Measurements from ENCODE around the gene SMARCA5. TPM values are rescaled to one million over a fixed set of nuclear protein-coding genes. Genes with fewer than 3 reads are reported as not detected.

The SMARCA5 gene
- total RNA-seq, 5 donors from 2014 or later (not counting 1 experiment from before 2014, with no cell fraction given): 43.4 to 56.4 (median 47.1) TPM

GRCh38 chr4:143488687-143489086 lies 24.8 kb upstream of the SMARCA5 start:
- Histone ChIP-seq H3K36me3 (ENCODE audit: control insufficient read depth in 2 of 2, extremely low read depth in 1 of 2, insufficient read depth in 1 of 2, low read length in 1 of 2) (no peaks in the 10 kb centered on the region), H3K4me1 (ENCODE audit: control insufficient read depth in 1 of 2, extremely low read depth in 1 of 2, insufficient read depth in 2 of 2, low read length in 2 of 2) (no peaks in the 10 kb centered on the region), H3K27ac (ENCODE audit: low read length) (no peak overlapping the region), H3K4me3 (ENCODE audit: control insufficient read depth in 1 of 2, extremely low read depth in 1 of 2, low read length in 1 of 2) (no peak overlapping the region), H3K9me3 (no peaks in the 10 kb centered on the region), H3K27me3 (replicated peaks in 1 of 2; ENCODE audit: control insufficient read depth in 2 of 2, extremely low read depth in 1 of 2, insufficient read depth in 2 of 2, low read length in 1 of 2) (peaks cover 0 to 23% of the 10 kb centered on the region in 2 experiments)
- no peaks in the 10 kb centered on the region for H3K4me1 Mint-ChIP-seq
- H3K4me3 Mint-ChIP-seq: no peak overlapping the region
- H3K27me3 Mint-ChIP-seq: peaks cover 6 to 16% of the 10 kb centered on the region in 2 donors
- ATAC-seq (replicated peaks in 1 of 4) (no peak), DNase-seq (no peak)
- ChIA-PET CTCF (no interaction called here), POLR2A (no interaction called here)
- H3K27ac Mint-ChIP-seq: no peak overlapping the region
- H3K36me3 Mint-ChIP-seq: no peaks in the 10 kb centered on the region
- no peaks in the 10 kb centered on the region for H3K9me3 Mint-ChIP-seq
- WGBS (ENCODE audit: insufficient coverage): 77% methylated on average over 3 of the region's 3 CpGs

- no peaks in the 10 kb centered on the region for H3K36me3 ChIP-seq (ENCODE audit: control insufficient read depth in 2 of 2, extremely low read depth in 1 of 2, insufficient read depth in 1 of 2, low read length in 1 of 2)
- DNase-seq (no peak), ATAC-seq (replicated peaks in 1 of 4) (no peak)
- H3K9me3 ChIP-seq: no peaks in the 10 kb centered on the region
- H3K36me3 Mint-ChIP-seq: no peaks in the 10 kb centered on the region
- no peak overlapping the region for H3K4me3 ChIP-seq (ENCODE audit: control insufficient read depth in 1 of 2, extremely low read depth in 1 of 2, low read length in 1 of 2)
- CTCF ChIA-PET: interaction anchor here in 1 of 2 donors (1.3 kb wide), 1 partner anchor 9 kb away, joined by 3 read pairs; no protein-coding TSS in a partner anchor
- H3K4me3 Mint-ChIP-seq: no peak overlapping the region
- 96% methylated on average over 2 of the region's 2 CpGs for WGBS (ENCODE audit: insufficient coverage)
- H3K27me3 Mint-ChIP-seq: peaks cover 6 to 16% of the 10 kb centered on the region in 2 donors
- H3K4me1 ChIP-seq (ENCODE audit: control insufficient read depth in 1 of 2, extremely low read depth in 1 of 2, insufficient read depth in 2 of 2, low read length in 2 of 2): no peaks in the 10 kb centered on the region
- no peak overlapping the region for H3K27ac Mint-ChIP-seq
- H3K27me3 ChIP-seq (replicated peaks in 1 of 2; ENCODE audit: control insufficient read depth in 2 of 2, extremely low read depth in 1 of 2, insufficient read depth in 2 of 2, low read length in 1 of 2): peaks cover 0 to 20% of the 10 kb centered on the region in 2 experiments
- no peaks in the 10 kb centered on the region for H3K4me1 Mint-ChIP-seq
- no peaks in the 10 kb centered on the region for H3K9me3 Mint-ChIP-seq
- POLR2A ChIA-PET: no interaction called here
- H3K27ac ChIP-seq (ENCODE audit: low read length): no peak overlapping the region
Measured at GRCh38 chr4:143489106-143489505, 24.4 kb upstream of the SMARCA5 start.

- no peak overlapping the region for H3K27ac ChIP-seq (ENCODE audit: low read length)
- Mint-ChIP-seq H3K27ac (no peak overlapping the region), H3K27me3 (no peaks in the 10 kb centered on the region), H3K4me1 (no peaks in the 10 kb centered on the region), H3K9me3 (no peaks in the 10 kb centered on the region), H3K36me3 (no peaks in the 10 kb centered on the region), H3K4me3 (no peak overlapping the region)
- no peak for ATAC-seq (replicated peaks in 1 of 4)
- no peaks in the 10 kb centered on the region for H3K27me3 ChIP-seq (replicated peaks in 1 of 2; ENCODE audit: control insufficient read depth in 2 of 2, extremely low read depth in 1 of 2, insufficient read depth in 2 of 2, low read length in 1 of 2)
- no peak for DNase-seq
- ChIA-PET POLR2A (no interaction called here), CTCF (no interaction called here)
- no CpG with 5 or more reads among the region's 8 CpGs for WGBS (ENCODE audit: insufficient coverage)
- H3K4me3 ChIP-seq (ENCODE audit: control insufficient read depth in 1 of 2, extremely low read depth in 1 of 2, low read length in 1 of 2): no peak overlapping the region
- H3K36me3 ChIP-seq (ENCODE audit: control insufficient read depth in 2 of 2, extremely low read depth in 1 of 2, insufficient read depth in 1 of 2, low read length in 1 of 2): no peaks in the 10 kb centered on the region
- no peaks in the 10 kb centered on the region for H3K9me3 ChIP-seq
- no peaks in the 10 kb centered on the region for H3K4me1 ChIP-seq (ENCODE audit: control insufficient read depth in 1 of 2, extremely low read depth in 1 of 2, insufficient read depth in 2 of 2, low read length in 2 of 2)
Measured at GRCh38 chr4:143498021-143498420, 15.5 kb upstream of the SMARCA5 start.

- no peaks in the 10 kb centered on the region for H3K36me3 ChIP-seq (ENCODE audit: control insufficient read depth in 2 of 2, extremely low read depth in 1 of 2, insufficient read depth in 1 of 2, low read length in 1 of 2)
- no peaks in the 10 kb centered on the region for H3K9me3 ChIP-seq
- DNase-seq (no peak), ATAC-seq (replicated peaks in 1 of 4) (no peak)
- no peaks in the 10 kb centered on the region for H3K9me3 Mint-ChIP-seq
- no peaks in the 10 kb centered on the region for H3K4me1 Mint-ChIP-seq
- no peak overlapping the region for H3K4me3 Mint-ChIP-seq
- no peak overlapping the region for H3K27ac Mint-ChIP-seq
- ChIA-PET POLR2A (no interaction called here), CTCF (no interaction called here)
- H3K4me1 ChIP-seq (ENCODE audit: control insufficient read depth in 1 of 2, extremely low read depth in 1 of 2, insufficient read depth in 2 of 2, low read length in 2 of 2): no peaks in the 10 kb centered on the region
- no peaks in the 10 kb centered on the region for H3K27me3 ChIP-seq (replicated peaks in 1 of 2; ENCODE audit: control insufficient read depth in 2 of 2, extremely low read depth in 1 of 2, insufficient read depth in 2 of 2, low read length in 1 of 2)
- H3K27ac ChIP-seq (ENCODE audit: low read length): no peak overlapping the region
- 64% methylated on average over 1 of the region's 1 CpG for whole genome bisulfite sequencing (ENCODE audit: insufficient coverage)
- H3K4me3 ChIP-seq (ENCODE audit: control insufficient read depth in 1 of 2, extremely low read depth in 1 of 2, low read length in 1 of 2): no peak overlapping the region
- no peaks in the 10 kb centered on the region for H3K27me3 Mint-ChIP-seq
- no peaks in the 10 kb centered on the region for H3K36me3 Mint-ChIP-seq
Measured at GRCh38 chr4:143502231-143502630, 11.3 kb upstream of the SMARCA5 start.

- DNase-seq: no peak
- Mint-ChIP-seq H3K27me3 (no peaks in the 10 kb centered on the region), H3K4me3 (no peak overlapping the region), H3K4me1 (no peaks in the 10 kb centered on the region), H3K9me3 (no peaks in the 10 kb centered on the region), H3K27ac (no peak overlapping the region), H3K36me3 (no peaks in the 10 kb centered on the region)
- POLR2A ChIA-PET: interaction anchor here in 1 of 2 donors (0.5 kb wide), 1 partner anchor 1989 kb away, joined by 6 read pairs; no protein-coding TSS in a partner anchor
- CTCF ChIA-PET: no interaction called here
- no peak overlapping the region for H3K27ac ChIP-seq (ENCODE audit: low read length)
- no CpG with 5 or more reads among the region's 1 CpG for WGBS (ENCODE audit: insufficient coverage)
- H3K4me1 ChIP-seq (ENCODE audit: control insufficient read depth in 1 of 2, extremely low read depth in 1 of 2, insufficient read depth in 2 of 2, low read length in 2 of 2): no peaks in the 10 kb centered on the region
- H3K9me3 ChIP-seq: no peaks in the 10 kb centered on the region
- H3K27me3 ChIP-seq (replicated peaks in 1 of 2; ENCODE audit: control insufficient read depth in 2 of 2, extremely low read depth in 1 of 2, insufficient read depth in 2 of 2, low read length in 1 of 2): peaks cover 0 to 2% of the 10 kb centered on the region in 2 experiments
- ATAC-seq (replicated peaks in 1 of 4): no peak
- no peaks in the 10 kb centered on the region for H3K36me3 ChIP-seq (ENCODE audit: control insufficient read depth in 2 of 2, extremely low read depth in 1 of 2, insufficient read depth in 1 of 2, low read length in 1 of 2)
- no peak overlapping the region for H3K4me3 ChIP-seq (ENCODE audit: control insufficient read depth in 1 of 2, extremely low read depth in 1 of 2, low read length in 1 of 2)
Measured at GRCh38 chr4:143506031-143506430, 7.5 kb upstream of the SMARCA5 start.

- Mint-ChIP-seq H3K36me3 (peaks cover 9% of the 10 kb centered on the region), H3K4me3 (peak overlapping the region in 1 of 3 donors; percentile 97), H3K27ac (no peak overlapping the region), H3K9me3 (no peaks in the 10 kb centered on the region), H3K4me1 (peaks cover 23 to 29% (median 27%) of the 10 kb centered on the region in 3 donors), H3K27me3 (no peaks in the 10 kb centered on the region)
- Histone ChIP-seq H3K36me3 (ENCODE audit: control insufficient read depth in 2 of 2, extremely low read depth in 1 of 2, insufficient read depth in 1 of 2, low read length in 1 of 2) (no peaks in the 10 kb centered on the region), H3K4me3 (ENCODE audit: control insufficient read depth in 1 of 2, extremely low read depth in 1 of 2, low read length in 1 of 2) (no peak overlapping the region), H3K4me1 (ENCODE audit: control insufficient read depth in 1 of 2, extremely low read depth in 1 of 2, insufficient read depth in 2 of 2, low read length in 2 of 2) (peaks cover 11 to 21% of the 10 kb centered on the region in 2 experiments), H3K27me3 (replicated peaks in 1 of 2; ENCODE audit: control insufficient read depth in 2 of 2, extremely low read depth in 1 of 2, insufficient read depth in 2 of 2, low read length in 1 of 2) (peaks cover 2 to 9% of the 10 kb centered on the region in 2 experiments), H3K9me3 (no peaks in the 10 kb centered on the region), H3K27ac (ENCODE audit: low read length) (no peak overlapping the region)
- DNase-seq (no peak), ATAC-seq (replicated peaks in 1 of 4) (no peak)
- CTCF ChIA-PET: no interaction called here
- POLR2A ChIA-PET: interaction anchor here in 1 of 2 donors (1.1 kb wide), 1 partner anchor 17 kb away, joined by 13 read pairs; no protein-coding TSS in a partner anchor
- 96% methylated on average over 4 of the region's 7 CpGs for WGBS (ENCODE audit: insufficient coverage)
Measured at GRCh38 chr4:143511906-143512305, 1.6 kb upstream of the SMARCA5 start.

Measured in T-cell (primary cell).